ENCODE data around the gene ACOX1. TPM values are rescaled to one million over a fixed set of nuclear protein-coding genes. Genes with fewer than 3 reads are reported as not detected.

ACOX1 gene
- total and polyA plus RNA-seq, 8 donors: 11.9 to 133 (median 29.8) TPM

DNA sequence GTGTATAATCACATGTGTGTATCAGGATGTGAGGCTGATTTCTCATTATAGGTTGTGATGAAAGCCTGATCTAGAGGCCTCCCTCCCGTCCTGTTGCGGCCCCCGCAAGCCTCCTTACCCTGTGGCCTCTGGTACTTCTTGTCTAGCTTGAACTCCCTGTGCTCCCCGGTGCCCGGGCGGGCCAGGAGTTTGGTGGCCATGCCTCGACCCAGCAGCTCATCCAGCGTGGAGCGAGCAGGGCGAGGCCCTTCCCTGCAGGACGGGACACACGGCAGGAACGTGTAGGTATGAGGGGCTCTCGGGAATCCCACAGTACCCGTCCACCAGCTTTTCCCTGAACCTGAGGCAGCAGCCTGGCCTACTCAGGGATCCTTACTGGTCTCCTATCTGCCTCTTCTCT is 53.1 kb downstream of the ACOX1 start:
- TF ChIP-seq POLR2AphosphoS5 (IDR thresholded peaks at IDR 0.05): no peak
- no peak for TF ChIP-seq POLR2A (IDR thresholded peaks at IDR 0.05)
- TF ChIP-seq, protein P1, sequence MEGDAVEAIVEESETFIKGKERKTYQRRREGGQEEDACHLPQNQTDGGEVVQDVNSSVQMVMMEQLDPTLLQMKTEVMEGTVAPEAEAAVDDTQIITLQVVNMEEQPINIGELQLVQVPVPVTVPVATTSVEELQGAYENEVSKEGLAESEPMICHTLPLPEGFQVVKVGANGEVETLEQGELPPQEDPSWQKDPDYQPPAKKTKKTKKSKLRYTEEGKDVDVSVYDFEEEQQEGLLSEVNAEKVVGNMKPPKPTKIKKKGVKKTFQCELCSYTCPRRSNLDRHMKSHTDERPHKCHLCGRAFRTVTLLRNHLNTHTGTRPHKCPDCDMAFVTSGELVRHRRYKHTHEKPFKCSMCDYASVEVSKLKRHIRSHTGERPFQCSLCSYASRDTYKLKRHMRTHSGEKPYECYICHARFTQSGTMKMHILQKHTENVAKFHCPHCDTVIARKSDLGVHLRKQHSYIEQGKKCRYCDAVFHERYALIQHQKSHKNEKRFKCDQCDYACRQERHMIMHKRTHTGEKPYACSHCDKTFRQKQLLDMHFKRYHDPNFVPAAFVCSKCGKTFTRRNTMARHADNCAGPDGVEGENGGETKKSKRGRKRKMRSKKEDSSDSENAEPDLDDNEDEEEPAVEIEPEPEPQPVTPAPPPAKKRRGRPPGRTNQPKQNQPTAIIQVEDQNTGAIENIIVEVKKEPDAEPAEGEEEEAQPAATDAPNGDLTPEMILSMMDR (IDR thresholded peaks at IDR 0.05): no peak
- no peak for TF ChIP-seq EP300 (IDR thresholded peaks at IDR 0.05)
- H3K36me3 ChIP-seq: peaks cover 5 to 43% (median 28%) of the 10 kb centered on the region in 4 donors
- no peaks in the 10 kb centered on the region for H3K9me3 ChIP-seq
- WGBS, 5 donors: 94 to 97% (median 96%) methylated on average over 15 of the region's 15 CpGs
- intact Hi-C loops (cut with DNase I; ENCODE audit: low total_unique reads): no loop called here
- no peaks in the 10 kb centered on the region for H3K27me3 ChIP-seq
- no peaks in the 10 kb centered on the region for H3K4me1 ChIP-seq
- no peak for DNase-seq
- H3K4me3 ChIP-seq: no peak overlapping the region
- H3K27ac ChIP-seq: no peak overlapping the region

GRCh38 chr17:75925103-75925502 is 53.9 kb downstream of the ACOX1 start:
- 94 to 98% (median 97%) methylated on average over 7 to 11 of the region's 11 CpGs for WGBS, 5 donors
- H3K27ac ChIP-seq: no peak overlapping the region
- DNase-seq: no peak
- H3K9me3 ChIP-seq: no peaks in the 10 kb centered on the region
- H3K36me3 ChIP-seq: peaks cover 5 to 43% (median 32%) of the 10 kb centered on the region in 4 donors
- intact Hi-C loops (cut with DNase I; ENCODE audit: low total_unique reads): no loop called here
- no peaks in the 10 kb centered on the region for H3K4me1 ChIP-seq
- H3K4me3 ChIP-seq: no peak overlapping the region
- TF ChIP-seq EP300 (IDR thresholded peaks at IDR 0.05) (no peak), POLR2AphosphoS5 (IDR thresholded peaks at IDR 0.05) (no peak), POLR2A (IDR thresholded peaks at IDR 0.05) (no peak)
- TF ChIP-seq, protein P1 (IDR thresholded peaks at IDR 0.05): no peak
- no peaks in the 10 kb centered on the region for H3K27me3 ChIP-seq

DNA sequence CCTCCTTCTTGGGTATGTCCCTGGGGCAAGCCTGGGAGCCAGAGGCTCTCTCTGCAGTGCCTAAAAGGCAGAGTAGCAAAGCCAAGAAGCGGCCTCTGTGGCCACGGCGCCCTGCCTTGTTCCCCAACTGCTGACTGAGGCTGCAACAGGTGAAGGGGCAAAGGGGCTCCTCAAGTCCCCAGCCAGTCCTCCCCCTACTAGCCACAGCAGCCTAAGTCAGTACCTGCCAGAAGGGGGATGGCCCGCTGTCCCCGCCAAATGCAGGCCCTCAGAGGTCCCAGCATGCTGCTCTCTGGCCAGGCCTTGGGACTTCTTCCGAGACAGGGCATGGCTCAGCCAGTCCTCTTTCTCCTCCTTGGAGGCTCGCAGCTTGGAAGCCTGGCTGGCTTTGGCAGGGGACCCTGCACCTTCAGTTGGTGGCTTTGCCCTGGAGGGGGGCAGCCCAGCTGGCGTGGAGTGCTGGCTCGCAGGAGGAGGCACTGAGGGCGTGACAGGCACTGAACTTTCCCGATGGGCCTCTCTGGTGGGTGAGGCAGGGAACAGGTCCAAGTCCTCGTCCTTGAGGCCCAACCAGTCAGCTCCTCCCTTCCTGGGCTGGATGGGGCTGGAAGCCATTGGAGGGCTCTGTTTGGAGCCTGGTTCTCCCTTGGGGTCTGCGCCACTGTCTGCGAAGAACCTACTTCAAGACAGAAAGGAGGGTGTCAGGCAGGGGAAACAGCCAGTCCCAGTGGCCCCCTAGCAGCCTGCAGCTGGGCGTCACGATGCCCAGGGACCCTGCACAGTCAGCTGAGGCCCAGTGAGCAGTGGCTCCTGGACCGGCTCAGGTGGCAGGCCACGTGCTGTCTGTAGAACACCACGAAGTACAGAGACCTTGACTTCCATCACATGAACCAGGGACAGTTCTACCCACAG is 55.7 kb downstream of the ACOX1 start:
- no peaks in the 10 kb centered on the region for H3K4me1 ChIP-seq
- TF ChIP-seq POLR2AphosphoS5 (IDR thresholded peaks at IDR 0.05) (no peak), EP300 (IDR thresholded peaks at IDR 0.05) (no peak), POLR2A (IDR thresholded peaks at IDR 0.05) (no peak)
- DNase-seq: no peak
- H3K4me3 ChIP-seq: no peak overlapping the region
- intact Hi-C loops (cut with DNase I; ENCODE audit: low total_unique reads): no loop called here
- H3K27me3 ChIP-seq: no peaks in the 10 kb centered on the region
- H3K36me3 ChIP-seq: peaks cover 5 to 56% (median 40%) of the 10 kb centered on the region in 4 donors
- no peak overlapping the region for H3K27ac ChIP-seq
- 83 to 91% (median 85%) methylated on average over 4 to 19 of the region's 19 CpGs for WGBS, 5 donors
- H3K9me3 ChIP-seq: no peaks in the 10 kb centered on the region

GRCh38 chr17:75922173-75922961 is 56.6 kb downstream of the ACOX1 start:
- H3K27ac ChIP-seq: no peak overlapping the region
- DNase-seq: no peak
- 90 to 95% (median 93%) methylated on average over 18 of the region's 18 CpGs for WGBS, 5 donors
- H3K4me1 ChIP-seq: no peaks in the 10 kb centered on the region
- TF ChIP-seq, protein P1 (IDR thresholded peaks at IDR 0.05): no peak
- no peak for TF ChIP-seq EP300 (IDR thresholded peaks at IDR 0.05)
- TF ChIP-seq POLR2A (IDR thresholded peaks at IDR 0.05): no peak
- no peak for TF ChIP-seq POLR2AphosphoS5 (IDR thresholded peaks at IDR 0.05)
- H3K36me3 ChIP-seq: peaks cover 5 to 64% (median 48%) of the 10 kb centered on the region in 4 donors
- no peaks in the 10 kb centered on the region for H3K9me3 ChIP-seq
- H3K4me3 ChIP-seq: no peak overlapping the region
- intact Hi-C loops (cut with DNase I; ENCODE audit: low total_unique reads): no loop called here
- H3K27me3 ChIP-seq: no peaks in the 10 kb centered on the region

Measured in stomach (tissue), 9 donors.